SU-DHL-6 (cell line): ENCODE measurements around the gene MGP.

Source experiments
- EZH2phosphoT487 ChIP-seq: fragments of 200-600 bp; sonication (generic), shearing (Covaris generic); conservative IDR thresholded peaks from 2 replicates; pipeline ENCODE4 v1.6.1; 2018; ENCODE audit warnings: mild to moderate bottlenecking, antibody characterized with exemption, low read length, moderate library complexity, mixed read lengths
- TF ChIP-seq, protein P1 (sequence below): fragments of 200-600 bp; sonication (generic); IDR thresholded peaks from one replicate; pipeline ENCODE4 v1.5.1; 2017; ENCODE audit warnings: antibody characterized with exemption, mild to moderate bottlenecking, low read length, moderate library complexity; ENCODE audit not compliant: insufficient read depth, poor library complexity, severe bottlenecking

DNA sequence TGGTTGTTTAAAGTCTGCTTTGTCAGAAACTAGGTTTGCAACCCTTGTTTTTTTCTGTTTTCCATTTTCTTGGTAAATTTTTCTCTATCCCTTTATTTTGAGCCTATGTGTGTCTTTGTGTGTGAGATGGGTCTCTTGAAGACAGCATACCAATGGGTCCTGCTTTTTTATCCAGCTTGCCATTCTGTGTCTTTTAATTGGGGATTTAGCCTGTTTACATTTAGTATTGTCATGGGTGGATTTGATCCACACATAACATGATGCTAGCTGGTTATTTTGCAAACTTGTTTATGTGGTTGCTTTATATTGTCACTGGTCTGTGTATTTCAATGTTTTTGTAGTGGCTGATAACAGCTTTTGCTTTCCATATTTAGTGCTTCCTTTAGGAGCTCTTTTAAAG is 25.2 kb downstream of the MGP start:
- TF ChIP-seq, protein P1, sequence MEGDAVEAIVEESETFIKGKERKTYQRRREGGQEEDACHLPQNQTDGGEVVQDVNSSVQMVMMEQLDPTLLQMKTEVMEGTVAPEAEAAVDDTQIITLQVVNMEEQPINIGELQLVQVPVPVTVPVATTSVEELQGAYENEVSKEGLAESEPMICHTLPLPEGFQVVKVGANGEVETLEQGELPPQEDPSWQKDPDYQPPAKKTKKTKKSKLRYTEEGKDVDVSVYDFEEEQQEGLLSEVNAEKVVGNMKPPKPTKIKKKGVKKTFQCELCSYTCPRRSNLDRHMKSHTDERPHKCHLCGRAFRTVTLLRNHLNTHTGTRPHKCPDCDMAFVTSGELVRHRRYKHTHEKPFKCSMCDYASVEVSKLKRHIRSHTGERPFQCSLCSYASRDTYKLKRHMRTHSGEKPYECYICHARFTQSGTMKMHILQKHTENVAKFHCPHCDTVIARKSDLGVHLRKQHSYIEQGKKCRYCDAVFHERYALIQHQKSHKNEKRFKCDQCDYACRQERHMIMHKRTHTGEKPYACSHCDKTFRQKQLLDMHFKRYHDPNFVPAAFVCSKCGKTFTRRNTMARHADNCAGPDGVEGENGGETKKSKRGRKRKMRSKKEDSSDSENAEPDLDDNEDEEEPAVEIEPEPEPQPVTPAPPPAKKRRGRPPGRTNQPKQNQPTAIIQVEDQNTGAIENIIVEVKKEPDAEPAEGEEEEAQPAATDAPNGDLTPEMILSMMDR, result no peak
- TF ChIP-seq EZH2phosphoT487, result no peak
